SK-N-SH treated with all-trans-retinoic acid at 6 μM for 48 hours (cell line): Measurements from ENCODE around the gene CHID1.

Experiments used
- RARB ChIP-seq: fragments of 250-450 bp; sonication (Bioruptor Pico); IDR thresholded peaks from 2 replicates; pipeline ENCODE4 v1.8.0; 2021; ENCODE audit warnings: mild to moderate bottlenecking, moderate library complexity
- TF ChIP-seq, protein P1 (sequence below): fragments of 250-450 bp; sonication (Bioruptor Pico); IDR thresholded peaks from 2 replicates; pipeline ENCODE4 v1.8.0; 2020; ENCODE audit warnings: mild to moderate bottlenecking, moderate library complexity, borderline replicate concordance

DNA sequence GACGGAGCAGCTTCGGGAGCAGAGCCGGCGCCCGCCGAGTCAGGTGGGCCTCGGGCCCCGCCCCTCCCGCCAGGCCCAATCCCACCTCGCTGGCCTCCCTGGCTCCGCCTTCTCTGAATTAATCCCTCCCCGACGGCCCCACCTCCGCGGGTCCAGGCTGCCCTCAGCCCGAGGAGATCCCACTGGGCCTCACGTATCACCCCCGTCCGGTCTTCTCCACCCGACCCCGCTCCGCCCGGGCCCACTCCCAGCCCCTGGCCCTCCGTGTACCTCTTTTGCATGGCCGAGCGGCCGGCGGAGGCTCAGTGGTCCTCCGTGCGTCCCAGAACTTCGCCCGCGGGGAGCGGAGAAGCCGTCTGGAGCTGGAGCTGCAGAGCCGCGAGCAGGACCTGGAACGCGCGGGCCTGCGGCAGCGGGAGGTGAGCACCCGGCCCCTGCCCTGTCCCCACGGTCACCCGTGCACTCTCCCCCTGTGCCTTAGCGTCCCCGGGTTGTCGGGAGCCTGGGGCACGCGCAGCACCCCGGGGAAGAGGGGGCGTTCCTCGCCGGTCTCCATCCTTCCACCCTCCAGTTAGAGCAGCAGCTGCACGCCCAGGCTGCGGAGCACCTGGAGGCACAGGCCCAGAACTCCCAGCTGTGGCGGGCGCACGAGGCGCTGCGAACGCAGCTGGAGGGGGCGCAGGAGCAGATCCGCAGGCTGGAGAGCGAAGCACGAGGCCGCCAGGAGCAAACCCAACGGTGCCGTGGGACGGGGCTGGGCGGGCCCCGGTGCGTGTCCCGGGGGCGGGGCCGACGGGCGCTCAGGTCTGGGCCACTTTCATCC is 80.1 kb downstream of the CHID1 start:
- TF ChIP-seq, protein P1, sequence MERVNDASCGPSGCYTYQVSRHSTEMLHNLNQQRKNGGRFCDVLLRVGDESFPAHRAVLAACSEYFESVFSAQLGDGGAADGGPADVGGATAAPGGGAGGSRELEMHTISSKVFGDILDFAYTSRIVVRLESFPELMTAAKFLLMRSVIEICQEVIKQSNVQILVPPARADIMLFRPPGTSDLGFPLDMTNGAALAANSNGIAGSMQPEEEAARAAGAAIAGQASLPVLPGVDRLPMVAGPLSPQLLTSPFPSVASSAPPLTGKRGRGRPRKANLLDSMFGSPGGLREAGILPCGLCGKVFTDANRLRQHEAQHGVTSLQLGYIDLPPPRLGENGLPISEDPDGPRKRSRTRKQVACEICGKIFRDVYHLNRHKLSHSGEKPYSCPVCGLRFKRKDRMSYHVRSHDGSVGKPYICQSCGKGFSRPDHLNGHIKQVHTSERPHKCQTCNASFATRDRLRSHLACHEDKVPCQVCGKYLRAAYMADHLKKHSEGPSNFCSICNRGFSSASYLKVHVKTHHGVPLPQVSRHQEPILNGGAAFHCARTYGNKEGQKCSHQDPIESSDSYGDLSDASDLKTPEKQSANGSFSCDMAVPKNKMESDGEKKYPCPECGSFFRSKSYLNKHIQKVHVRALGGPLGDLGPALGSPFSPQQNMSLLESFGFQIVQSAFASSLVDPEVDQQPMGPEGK = no peak
- TF ChIP-seq RARB (CRISPR knock-in tag) = no peak
